HuH-7.5 (cell line): ENCODE results near the gene PAM.

Experiments used
- DNase-seq: peaks from one replicate; pipeline ENCODE4 v3.0.0; 2011; ENCODE audit warnings: low spot score

PAM gene

GRCh38 chr5:102754767-102755431 lies at the start of gene PAM:
TSS of gene PAM (plus strand) at chr5:102755305. CDS start at chr5:102866196, 110,891 bp downstream.
- DNase-seq, result peak; percentile 73

- no peak for DNase-seq
These were observed 43.4 kb upstream of the PAM start for GRCh38 chr5:102711525-102712385.

GRCh38 chr5:102713278-102713677 lies 41.8 kb upstream of the PAM start:
- no peak for DNase-seq

DNA sequence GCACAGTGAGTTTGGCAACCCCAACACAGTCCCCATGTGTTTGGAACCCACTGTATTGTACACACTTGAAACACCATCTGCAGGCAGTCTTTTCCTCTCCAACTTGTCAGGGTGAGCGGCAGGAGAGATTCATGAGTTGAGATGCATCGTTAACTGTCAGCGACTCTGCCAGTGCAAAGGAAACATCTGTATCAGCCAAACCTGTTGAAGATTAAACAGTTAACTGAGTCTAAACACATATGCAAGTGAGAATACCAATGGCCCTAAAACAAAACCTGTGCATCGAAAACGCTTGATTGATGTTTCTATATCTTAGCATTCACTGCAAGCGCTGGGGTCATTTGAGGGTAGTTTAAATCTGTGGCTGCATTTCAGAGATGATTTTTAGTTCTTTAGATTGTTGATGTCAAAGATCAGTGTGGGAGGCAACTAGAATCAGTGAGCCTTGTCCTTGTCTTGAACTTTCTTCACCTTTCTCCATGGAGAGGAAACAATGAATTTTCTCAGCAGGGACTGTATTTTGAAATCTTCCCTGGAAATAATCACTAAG lies 41.3 kb upstream of the PAM start:
- no peak for DNase-seq

DNA sequence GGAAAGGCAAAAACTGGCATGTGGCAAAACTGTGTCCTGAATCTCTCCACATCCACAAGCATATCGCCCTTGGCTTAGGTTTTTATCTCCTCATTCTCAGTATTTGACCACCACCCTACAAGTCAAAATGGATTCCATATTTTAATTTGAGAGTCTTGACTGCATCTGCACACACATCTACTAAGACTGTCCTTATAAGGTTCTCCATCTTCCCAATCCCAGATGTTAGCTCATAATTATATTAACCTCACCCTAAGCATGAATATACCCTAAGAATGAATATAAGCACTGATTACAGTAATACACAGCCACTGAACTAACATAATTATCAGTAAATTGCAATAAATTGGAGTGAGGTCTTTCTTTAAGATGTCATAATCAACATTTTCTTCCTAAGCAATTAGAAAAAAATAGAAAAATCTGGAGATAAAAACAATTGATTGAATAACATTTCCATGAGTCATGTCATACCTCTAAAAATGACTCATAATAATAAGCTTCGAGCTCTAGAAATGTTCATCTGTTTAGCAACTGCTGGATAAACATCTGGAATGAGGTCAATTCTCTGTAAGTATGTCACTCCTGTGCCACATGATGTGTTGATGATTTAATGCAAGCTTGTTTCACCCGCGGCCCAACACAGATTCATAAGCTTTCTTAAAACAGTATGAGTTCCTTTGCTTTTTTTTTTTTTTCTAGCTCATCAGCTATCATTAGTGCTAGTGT lies 39.9 kb upstream of the PAM start:
- DNase-seq, result no peak

DNA sequence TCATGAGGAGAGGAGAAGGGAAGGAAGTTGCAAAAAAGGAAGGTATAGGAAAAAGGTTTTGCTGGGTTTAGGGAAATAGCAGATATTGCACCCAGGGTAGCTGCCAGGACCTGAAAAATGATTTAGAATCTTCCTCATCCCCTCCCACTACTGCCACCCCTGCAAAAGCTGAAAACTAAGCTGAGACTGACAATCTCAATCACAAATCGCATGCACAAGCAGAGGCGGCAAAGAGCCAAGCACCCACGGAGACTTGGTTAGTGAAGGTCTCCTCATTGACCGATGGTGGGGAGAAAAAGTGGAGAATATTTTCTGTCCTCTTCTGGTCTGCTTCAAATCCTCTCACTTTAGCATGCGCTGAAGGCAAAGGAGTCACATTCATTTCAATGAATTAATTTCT lies 39.1 kb upstream of the PAM start:
- DNase-seq, result no peak

- no peak for DNase-seq
These were observed 36.3 kb upstream of the PAM start for GRCh38 chr5:102718819-102719218.

DNA sequence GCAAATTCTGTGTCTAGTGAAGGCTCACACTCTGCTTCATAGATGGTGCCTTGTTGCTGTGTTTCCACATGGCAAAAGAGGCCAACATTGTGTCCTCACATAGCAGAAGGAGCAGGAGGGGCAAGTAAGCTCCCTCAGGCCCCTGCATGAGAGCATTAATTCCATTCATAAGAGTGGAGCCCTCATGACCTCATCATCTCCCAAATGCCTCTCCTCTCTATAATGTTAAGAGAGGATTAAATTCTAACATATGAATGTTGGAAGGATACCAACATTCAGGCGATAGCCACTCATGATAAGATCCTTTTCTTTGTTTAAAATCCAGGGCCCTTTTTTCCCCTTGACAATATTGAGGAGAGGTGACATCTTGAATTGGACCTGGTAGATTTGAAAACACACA lies 35.2 kb upstream of the PAM start:
- no peak for DNase-seq

DNA sequence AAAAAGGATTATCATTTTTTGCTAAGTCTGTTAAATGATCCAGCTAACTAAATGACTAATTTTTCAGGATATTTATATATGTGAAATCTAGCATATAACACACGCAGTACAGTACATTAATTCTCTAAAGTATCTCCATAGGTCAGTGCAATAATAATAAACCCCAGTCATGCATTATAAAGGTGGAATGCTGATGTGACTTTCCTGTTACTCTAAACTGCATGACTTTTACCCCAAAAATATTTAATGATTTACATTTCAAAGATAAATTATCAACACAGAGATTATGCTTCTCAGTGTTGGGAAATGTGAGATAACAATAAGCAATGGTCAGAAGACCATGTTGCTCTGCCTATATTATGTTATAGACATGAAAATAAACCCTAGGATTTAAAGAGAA lies 34.1 kb upstream of the PAM start:
- no peak for DNase-seq

- DNase-seq, result no peak
These were observed 32.2 kb upstream of the PAM start for GRCh38 chr5:102722931-102723330.

- no peak for DNase-seq
These were observed 23.4 kb upstream of the PAM start for GRCh38 chr5:102731693-102732092.

DNA sequence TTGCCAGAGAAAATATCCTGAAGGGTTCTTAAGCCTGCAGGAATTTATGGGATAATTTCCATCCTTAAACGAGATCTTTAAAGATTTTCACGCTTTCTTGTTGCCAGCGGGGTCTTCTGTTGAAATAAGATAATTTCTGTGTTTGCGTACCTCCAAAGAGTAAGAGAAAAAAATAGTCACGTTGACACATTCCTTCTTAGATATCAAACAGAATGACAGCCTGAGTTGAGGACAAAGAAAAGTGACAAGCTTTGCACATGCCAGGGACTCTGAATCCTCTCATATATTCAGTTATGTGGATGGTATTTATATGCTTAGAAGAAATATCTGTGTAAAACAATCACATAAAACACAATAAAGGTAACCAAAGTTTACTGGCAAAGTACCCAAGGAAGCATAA lies 21.6 kb upstream of the PAM start:
- no peak for DNase-seq

GRCh38 chr5:102737161-102737560 lies 17.9 kb upstream of the PAM start:
- DNase-seq, result no peak

GRCh38 chr5:102737805-102738469 lies 17.2 kb upstream of the PAM start:
- no peak for DNase-seq

DNA sequence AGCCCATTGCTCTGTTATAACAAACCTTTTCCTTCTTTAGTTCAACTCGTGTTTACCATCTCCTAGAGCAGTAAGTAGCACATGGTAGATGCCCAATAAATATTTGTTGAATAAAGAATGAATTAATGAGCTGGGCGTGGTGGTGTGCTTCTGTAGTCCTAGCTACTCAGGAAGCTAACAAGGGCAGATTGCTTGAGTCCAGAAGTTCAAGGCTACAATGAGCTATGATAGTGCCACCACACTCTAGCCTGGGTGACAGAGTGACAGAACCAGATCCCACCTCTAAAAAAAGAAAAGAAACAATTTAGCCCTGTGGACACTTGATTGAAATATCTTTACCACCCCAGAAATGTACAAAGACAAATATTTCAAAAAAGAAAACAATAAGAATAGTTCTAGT lies 14.6 kb upstream of the PAM start:
- DNase-seq, result no peak

- DNase-seq, result no peak
These were observed 12.9 kb upstream of the PAM start for GRCh38 chr5:102742215-102742614.

DNA sequence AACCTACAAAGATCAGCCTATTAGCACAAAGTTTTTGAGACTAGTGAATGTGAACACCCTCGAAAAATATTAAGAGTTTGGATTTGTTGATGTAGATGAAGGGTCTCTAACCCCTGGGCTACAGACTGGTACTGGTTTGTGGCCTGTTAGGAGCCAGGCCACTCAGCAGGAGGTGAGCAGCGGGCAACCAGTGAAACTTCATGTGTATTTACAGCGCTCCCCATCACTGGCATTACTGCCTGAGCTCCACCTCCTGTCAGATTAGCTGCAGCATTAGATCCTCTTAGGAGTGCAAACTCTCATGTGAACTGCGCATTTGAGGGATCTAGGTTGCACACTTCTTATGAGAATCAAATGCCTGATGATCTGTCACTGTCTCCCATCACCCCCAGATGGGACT lies 11.2 kb upstream of the PAM start:
- no peak for DNase-seq

- DNase-seq, result no peak
These were observed 7.5 kb upstream of the PAM start for GRCh38 chr5:102747386-102748166.

DNA sequence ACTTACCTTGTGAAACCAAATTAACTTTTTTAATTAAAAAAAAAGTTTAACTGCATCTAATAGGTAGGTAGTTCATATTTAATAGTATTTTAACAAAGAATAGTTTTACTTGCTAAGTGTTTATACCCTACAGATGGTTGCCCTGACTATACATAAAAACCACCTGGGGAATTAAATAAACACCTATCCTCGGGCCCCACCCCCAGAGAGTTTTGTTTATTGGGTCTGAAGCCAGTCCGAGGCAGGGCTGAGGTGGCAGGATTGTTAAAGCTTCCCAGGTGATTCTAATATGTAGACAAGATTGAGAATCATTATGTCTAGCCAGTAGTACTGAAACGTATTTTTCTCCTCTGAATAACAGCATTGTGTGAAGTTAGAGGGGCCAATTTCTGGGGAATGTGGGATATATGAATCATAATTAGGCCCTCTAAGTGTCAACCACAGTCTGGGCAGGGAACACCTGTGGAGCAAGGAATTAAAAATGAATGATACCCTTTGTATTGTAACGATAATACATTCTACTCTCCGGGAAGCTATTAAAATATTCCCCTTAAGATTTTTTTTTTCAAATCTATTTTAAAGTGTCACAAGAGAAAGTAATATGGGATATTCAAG lies 5.6 kb upstream of the PAM start:
- no peak for DNase-seq

- DNase-seq, result no peak
These were observed 4.8 kb upstream of the PAM start for GRCh38 chr5:102750151-102750834.
